OCI-LY7 (cell line): ENCODE measurements around the gene GPR183.

Experiments
- CTCF ChIP-seq: fragments of 200-600 bp; sonication (generic); conservative IDR thresholded peaks from 2 replicates; pipeline ENCODE4 v1.5.1; 2014; ENCODE audit warnings: mild to moderate bottlenecking, antibody characterized with exemption, low read length, moderate library complexity, mixed read lengths
- EZH2phosphoT487 ChIP-seq: fragments of 200-600 bp; sonication (generic); IDR thresholded peaks from 2 replicates; pipeline ENCODE4 v1.6.1; 2018; ENCODE audit warnings: low read depth, borderline replicate concordance, mild to moderate bottlenecking, mixed run types, antibody characterized with exemption, low read length, moderate library complexity, mixed read lengths

- no peak for TF ChIP-seq CTCF
- no peak for TF ChIP-seq EZH2phosphoT487
These were observed 48.7 kb upstream of the GPR183 start for GRCh38 chr13:99356012-99356261.
